HEK293T (cell line): ENCODE measurements around the gene ANP32B.

Experiments
- BHLHE40 ChIP-seq: fragments of 450-650 bp; IDR thresholded peaks from 2 replicates; pipeline ENCODE4 v1.6.1; 2016; ENCODE audit warnings: mild to moderate bottlenecking, moderate library complexity, borderline replicate concordance
- CTBP1 ChIP-seq: fragments of 450-650 bp; IDR thresholded peaks from 2 replicates; pipeline ENCODE4 v1.6.1; 2016; ENCODE audit warnings: borderline replicate concordance
- FOXA1 ChIP-seq: fragments of 450-650 bp; IDR thresholded peaks from 2 replicates; pipeline ENCODE4 v1.6.1; 2016; ENCODE audit warnings: mild to moderate bottlenecking
- FOXK2 ChIP-seq: fragments of 450-650 bp; IDR thresholded peaks from 2 replicates; pipeline ENCODE4 v1.6.1; 2016; ENCODE audit warnings: mild to moderate bottlenecking
- FOXM1 ChIP-seq: fragments of 450-650 bp; IDR thresholded peaks from 2 replicates; pipeline ENCODE4 v1.6.1; 2017; ENCODE audit warnings: mild to moderate bottlenecking, borderline replicate concordance
- L3MBTL2 ChIP-seq: fragments of 450-650 bp; conservative IDR thresholded peaks from 2 replicates; pipeline ENCODE4 v1.6.1; 2016; ENCODE audit warnings: mild to moderate bottlenecking
- PKNOX1 ChIP-seq: fragments of 450-650 bp; IDR thresholded peaks from 2 replicates; pipeline ENCODE4 v1.6.1; 2016
- SP1 ChIP-seq: fragments of 450-650 bp; IDR thresholded peaks from 2 replicates; pipeline ENCODE4 v1.6.1; 2017
- TARDBP ChIP-seq: fragments of 450-650 bp; IDR thresholded peaks from 2 replicates; pipeline ENCODE4 v1.6.1; 2016

GRCh38 chr9:98009437-98009836 lies 26.3 kb downstream of the ANP32B start:
- TF ChIP-seq FOXM1 (no peak), PKNOX1 (no peak), CTBP1 (no peak), SP1 (no peak), BHLHE40 (no peak), L3MBTL2 (no peak), TARDBP (no peak), FOXA1 (no peak), FOXK2 (no peak)
